GM12874 (cell line): ENCODE measurements around the gene RPL27A.

Experiments
- TF ChIP-seq, protein P1 (sequence below): IDR thresholded peaks from 2 replicates; pipeline ENCODE4 v1.5.1; 2011; ENCODE audit warnings: low read depth, mild to moderate bottlenecking, control low read depth, low read length, moderate library complexity; ENCODE audit not compliant: insufficient read depth

The RPL27A gene

GRCh38 chr11:8642196-8642841 is 40.3 kb upstream of the RPL27A start:
- TF ChIP-seq, protein P1, sequence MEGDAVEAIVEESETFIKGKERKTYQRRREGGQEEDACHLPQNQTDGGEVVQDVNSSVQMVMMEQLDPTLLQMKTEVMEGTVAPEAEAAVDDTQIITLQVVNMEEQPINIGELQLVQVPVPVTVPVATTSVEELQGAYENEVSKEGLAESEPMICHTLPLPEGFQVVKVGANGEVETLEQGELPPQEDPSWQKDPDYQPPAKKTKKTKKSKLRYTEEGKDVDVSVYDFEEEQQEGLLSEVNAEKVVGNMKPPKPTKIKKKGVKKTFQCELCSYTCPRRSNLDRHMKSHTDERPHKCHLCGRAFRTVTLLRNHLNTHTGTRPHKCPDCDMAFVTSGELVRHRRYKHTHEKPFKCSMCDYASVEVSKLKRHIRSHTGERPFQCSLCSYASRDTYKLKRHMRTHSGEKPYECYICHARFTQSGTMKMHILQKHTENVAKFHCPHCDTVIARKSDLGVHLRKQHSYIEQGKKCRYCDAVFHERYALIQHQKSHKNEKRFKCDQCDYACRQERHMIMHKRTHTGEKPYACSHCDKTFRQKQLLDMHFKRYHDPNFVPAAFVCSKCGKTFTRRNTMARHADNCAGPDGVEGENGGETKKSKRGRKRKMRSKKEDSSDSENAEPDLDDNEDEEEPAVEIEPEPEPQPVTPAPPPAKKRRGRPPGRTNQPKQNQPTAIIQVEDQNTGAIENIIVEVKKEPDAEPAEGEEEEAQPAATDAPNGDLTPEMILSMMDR: no peak

- TF ChIP-seq, protein P1: no peak
Observed at GRCh38 chr11:8646873-8647272, 35.7 kb upstream of the RPL27A start.

- TF ChIP-seq, protein P1: no peak
Observed at GRCh38 chr11:8649361-8649760, 33.2 kb upstream of the RPL27A start.

- TF ChIP-seq, protein P1: no peak
Observed at GRCh38 chr11:8650401-8650990, 32.1 kb upstream of the RPL27A start.

GRCh38 chr11:8652140-8652539 is 30.5 kb upstream of the RPL27A start:
- TF ChIP-seq, protein P1: no peak

DNA sequence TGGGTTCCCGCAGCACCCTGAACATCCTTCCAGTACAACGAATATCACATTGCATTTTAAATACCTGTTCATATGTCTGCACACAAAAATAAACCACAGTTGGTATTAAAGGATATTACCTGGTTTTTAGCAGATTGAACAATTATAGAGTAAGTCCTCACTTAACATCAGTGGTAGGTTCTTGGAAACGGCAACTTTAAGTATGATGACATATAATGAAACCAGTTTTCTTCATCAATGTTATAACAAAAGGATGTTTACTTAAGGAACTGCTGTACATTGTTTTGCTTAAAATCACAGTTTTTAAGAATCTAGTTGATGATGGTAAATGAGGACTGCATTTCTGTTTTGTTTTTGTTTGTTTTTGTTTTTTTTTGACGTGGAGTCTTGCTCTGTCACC is 28.1 kb upstream of the RPL27A start:
- TF ChIP-seq, protein P1: no peak

- TF ChIP-seq, protein P1: no peak
Observed at GRCh38 chr11:8656291-8656690, 26.3 kb upstream of the RPL27A start.
